ENCODE data around the gene CIDEB. TPM values are rescaled to one million over a fixed set of nuclear protein-coding genes. Genes with fewer than 3 reads are reported as not detected.

The CIDEB gene
- total and polyA plus RNA-seq, 10 of the 15 experiments (the other 5 are each of a cell fraction or from before 2014, with no cell fraction given), result 0.34 to 6.3 (median 3.2) TPM

- ATAC-seq (no peak), FAIRE-seq (peak; percentile 80), DNase-seq (ENCODE audit: low read depth, low spot score) (no peak)
- Histone ChIP-seq H3K27ac (ENCODE audit: control insufficient read depth, insufficient read depth) (no peak overlapping the region), H3K4me2 (ENCODE audit: control insufficient read depth, insufficient read depth) (peak overlapping the region; percentile 11; the same call in 1 of the 2 replicates), H4K20me1 (ENCODE audit: control insufficient read depth, insufficient read depth) (no peaks in the 10 kb centered on the region; the same call in 1 of the 2 replicates), H3K36me3 (ENCODE audit: control insufficient read depth in 2 of 2, insufficient read depth in 2 of 2, low read length in 1 of 2) (no peaks in the 10 kb centered on the region; a peak in 2 of 4 replicates), H3K9ac (ENCODE audit: control insufficient read depth, insufficient read depth, low read length) (no peak overlapping the region), H3K27me3 (replicated peaks in 1 of 2; ENCODE audit: control insufficient read depth in 2 of 2, insufficient read depth in 2 of 2, low read length in 1 of 2) (no peaks in the 10 kb centered on the region), H3K4me3 (0 out of 2 replicates have a peak overlapping the region, but pooled peaks have one; percentile 6), H2AFZ (ENCODE audit: control insufficient read depth, low read depth, low read length) (no peak overlapping the region), H3K79me2 (ENCODE audit: control insufficient read depth, insufficient read depth, low read length) (no peaks in the 10 kb centered on the region), H3K9me3 (replicated peaks; ENCODE audit: control insufficient read depth, insufficient read depth, low read length) (no peaks in the 10 kb centered on the region), H3K4me1 (ENCODE audit: control insufficient read depth, insufficient read depth, low read length) (peaks cover 32% of the 10 kb centered on the region)
- ChIA-PET RAD21 (ENCODE audit: unreplicated experiment) (interaction anchor here (1.1 kb wide), 1 partner anchor 71 kb away, joined by 4 read pairs; the partner anchor contains the start of gene TINF2), CTCF (interaction anchor here (0.6 to 7.9 kb wide), 12 partner anchors 15 to 302 kb away, joined by 3 to 149 read pairs (median 5); partner anchors contain the start of genes DHRS1, IRF9, KHNYN and NOP9), SMC1A (ENCODE audit: uncharacterized antibody, unreplicated experiment) (interaction anchor here (2.4 kb wide), 1 partner anchor 118 kb away, joined by 5 read pairs; no protein-coding TSS in a partner anchor), POLR2A (interaction anchor here (0.6 to 1.9 kb wide), 2 partner anchors 14 to 66 kb away, joined by 4 to 9 read pairs; no protein-coding TSS in a partner anchor)
- intact Hi-C loops (cut with micrococcal nuclease; ENCODE audit: unreplicated experiment), result no loop called here
- BruUV-seq (replicated peaks), result no TSS peak
- 56% methylated on average over 9 of the region's 9 CpGs for WGBS (ENCODE audit: insufficient coverage, insufficient replicate concordance, low lambda C conversion rate, missing lambda C conversion rate)
- in situ Hi-C loops (cut with MboI), result no loop called here
- TF ChIP-seq ZBTB11 (CRISPR knock-in tag; IDR thresholded peaks at IDR 0.05) (no peak), BCL11A (IDR thresholded peaks at IDR 0.05; ENCODE audit: low read depth, low read length) (no peak), CHD4 (IDR thresholded peaks at IDR 0.05) (no peak), ETV6 (conservative IDR thresholded peaks at IDR 0.05 in 1 of 2, IDR thresholded peaks at IDR 0.05 in 1 of 2; ENCODE audit: borderline replicate concordance in 1 of 2, low read depth in 1 of 2) (0 out of 4 replicates have a peak, but pooled peaks of 1 of the 2 experiments have one; percentile 14), ZNF622 (IDR thresholded peaks at IDR 0.05) (no peak), TCF3 (IDR thresholded peaks at IDR 0.05; ENCODE audit: borderline replicate concordance, insufficient read depth, low read depth, low read length) (no peak), E2F4 (IDR thresholded peaks at IDR 0.05; ENCODE audit: low read depth, low read length) (no peak), MLLT1 (IDR thresholded peaks at IDR 0.05) (no peak), SUZ12 (IDR thresholded peaks at IDR 0.05; ENCODE audit: unreplicated experiment) (no peak), EZH2 (IDR thresholded peaks at IDR 0.05; ENCODE audit: borderline replicate concordance, control insufficient read depth, low read depth, low read length) (no peak), ZNF274 (IDR thresholded peaks at IDR 0.05; ENCODE audit: insufficient read depth, insufficient read length) (no peak), POU2F2 (IDR thresholded peaks at IDR 0.05; ENCODE audit: borderline replicate concordance, low read depth, low read length) (0 out of 3 replicates have a peak, but pooled peaks have one; percentile 19), BHLHE40 (IDR thresholded peaks at IDR 0.05; ENCODE audit: borderline replicate concordance in 1 of 2, low read depth in 2 of 2, low read length in 1 of 2) (peak in 1 of 2 experiments; percentile 19; a peak in 1 of 4 replicates), ZZZ3 (IDR thresholded peaks at IDR 0.05; ENCODE audit: control insufficient read depth, insufficient read length, low read depth) (no peak), EGR1 (IDR thresholded peaks at IDR 0.05; ENCODE audit: borderline replicate concordance in 1 of 2, low read depth in 2 of 2, low read length in 2 of 2) (no peak)
Observed at GRCh38 chr14:24312736-24313507, 5.1 kb upstream of the CIDEB start.
